Body of pancreas (tissue), 4 donors: ENCODE data around the gene NCR3LG1.

ENCODE experiments used
- CTCF ChIP-seq, 7 experiments: fragments of 450-650 bp in 4 of 7; fragments of 200-600 bp in 3 of 7; sonication (generic) in 3 of 7; IDR thresholded peaks; one replicate each; pipeline ENCODE4 v1.5.1; 2016 to 2019; ENCODE audit warnings: antibody characterized with exemption in 7 of 7
- POLR2A ChIP-seq, 3 donors: fragments of 450-650 bp; IDR thresholded peaks; one replicate each; pipeline ENCODE4 v1.6.1; 2016; ENCODE audit warnings: antibody characterized with exemption in 3 of 3, mild to moderate bottlenecking in 2 of 3

GRCh38 chr11:17385926-17386325 lies 34.3 kb downstream of the NCR3LG1 start:
- TF ChIP-seq CTCF (IDR thresholded peaks at IDR 0.05) (no peak), POLR2A (IDR thresholded peaks at IDR 0.05) (no peak)
